Heart left ventricle (tissue), 16 donors: ENCODE data around the gene STARD6. TPM values are rescaled to one million over a fixed set of nuclear protein-coding genes. Genes with fewer than 3 reads are reported as not detected.
"Not testable (repeated sequence)": the region's sequence is repeated elsewhere in the genome, so short reads cannot be mapped to it uniquely, and the experiment has no call there.

Experiments used
- ATAC-seq, 4 donors: fragments of 200-7000 bp; cut with Tn5 transposase; one replicate each; pipeline ENCODE4 v1.9.1; 2020 to 2022; ENCODE audit warnings: moderate library complexity in 4 of 4, mild to moderate bottlenecking in 3 of 4, moderate number of reproducible peaks in 1 of 4
- DNase-seq, 5 donors: peaks; one replicate each; pipeline ENCODE4 v3.0.0-alpha.2; 2020
- H3K27ac ChIP-seq, 12 donors: fragments of 200-600 bp; sonication (generic) in 4 of 12; one replicate each; pipeline versions ENCODE4 v1.5.0 to v1.8.0; 2016 to 2022; ENCODE audit warnings: mild to moderate bottlenecking in 2 of 12
- H3K27me3 ChIP-seq, 9 donors: fragments of 200-600 bp; sonication (generic) in 2 of 9; one replicate each; pipeline versions ENCODE4 v1.5.1 to v1.8.0; 2016 to 2022; ENCODE audit warnings: mild to moderate bottlenecking in 3 of 9
- H3K36me3 ChIP-seq, 9 donors: fragments of 200-600 bp; sonication (generic) in 2 of 9; one replicate each; pipeline versions ENCODE4 v1.5.0 to v1.8.0; 2018 to 2022; ENCODE audit warnings: mild to moderate bottlenecking in 2 of 9
- H3K4me1 ChIP-seq, 12 donors: fragments of 200-600 bp; sonication (generic) in 4 of 12; one replicate each; pipeline versions ENCODE4 v1.5.0 to v1.8.0; 2016 to 2022; ENCODE audit warnings: mild to moderate bottlenecking in 3 of 12
- H3K4me3 ChIP-seq, 12 donors: fragments of 200-600 bp; sonication (generic) in 4 of 12; one replicate each; pipeline versions ENCODE4 v1.5.0 to v1.8.0; 2017 to 2022; ENCODE audit warnings: mild to moderate bottlenecking in 9 of 12, moderate library complexity in 4 of 12
- H3K9me3 ChIP-seq, 12 donors: fragments of 200-600 bp; sonication (generic) in 4 of 12; one replicate each; pipeline versions ENCODE4 v1.5.0 to v1.8.0; 2016 to 2022; ENCODE audit warnings: mild to moderate bottlenecking in 1 of 12
- CTCF ChIP-seq, 12 donors: fragments of 200-600 bp; sonication (generic) in 4 of 12; IDR thresholded peaks; one replicate each; pipeline versions ENCODE4 v1.5.0 to v1.8.0; 2018 to 2022; ENCODE audit warnings: antibody characterized with exemption in 12 of 12, mild to moderate bottlenecking in 5 of 12
- POLR2A ChIP-seq, 2 donors: fragments of 450-650 bp; IDR thresholded peaks; one replicate each; pipeline ENCODE4 v1.6.1; 2017; ENCODE audit warnings: antibody characterized with exemption in 2 of 2, mild to moderate bottlenecking in 2 of 2, moderate library complexity in 2 of 2
- WGBS, 4 donors: extraction: QIAGEN DNeasy Blood & Tissue Kit in 2 of 4; methylation state at CpG; one replicate each; pipeline versions ENCODE4 v1.1.5 to v1.1.7; 2013 to 2018; 5-methylcytosine and 5-hydroxymethylcytosine counted together
- intact Hi-C, 10 donors: fragments of 100-400 bp; cut with DNase I; formaldehyde crosslinking; loops; one replicate each; pipeline versions ENCODE4 v1.11.1 to v1.14.2; 2022
- polyA plus RNA-seq, 2 donors: library from polyadenylated mRNA; stranded (reverse); fragments of 200-250 nt; gene quantifications; one replicate each; pipeline ENCODE4 v1.2.3, GENCODE V29; 2013
- total RNA-seq, 9 donors: library from RNA; depleted of rRNA in 2 of 9; stranded (reverse); fragments of >200 nt in 2 of 9; fragmentation: NEBNext Ultra II Directional in 3 of 9; extraction: Animal tissue kit (Norgen Biotek cat#: 25700) in 3 of 9; gene quantifications; one replicate each; pipeline versions ENCODE4 v1.1.0 to v1.2.4, GENCODE V29; 2016 to 2023
- donor health status: ischemic (EF 13 %, LVEDD 7.1; RV severe dilation, severe dysfunction).
- donor health status: healthy with polysubstance abuse.
- donor health status: DM: no; HTN: yes; CAD: no.
- donor health status: DM: no; HTN: no; CAD: no.
- donor health status: ischemic (EF 25% LVEDD 6.9; RV normal size, moderate dysfunction).
- donor health status: ischemic (EF 25% LVEDD 5.7; RV mildly dilated, moderate dysfunction).
- donor health status: healthy.
- donor health status: DM: yes; HTN: yes; CAD: no.
- donor health status: ischemic (EF 35%, LVEDD 5.7; RV mildly dilated, moderate dysfunction).
- donor health status: nonischemic (EF 11% LVEDD 7.7; RV severe dilation, severe dysfunction).
- donor health status: DM: yes; HTN: yes; CAD: no.
- donor health status: PGD.
- donor health status: ischemic (EF 29% LVEDD 5.4; RV normal size, mild dysfunction).
- donor health status: nonischemic (EF 23%, LVEDD 6.1; RV moderate dilation, normal function).

STARD6 gene
- total and polyA plus RNA-seq, 11 donors = not detected

- no peaks in the 10 kb centered on the region for H3K36me3 ChIP-seq
- ATAC-seq = no peak
- no peaks in the 10 kb centered on the region for H3K9me3 ChIP-seq
- intact Hi-C loops = no loop called here
- H3K4me3 ChIP-seq = no peak overlapping the region
- TF ChIP-seq CTCF (IDR thresholded peaks at IDR 0.05) (no peak), POLR2A (IDR thresholded peaks at IDR 0.05) (no peak)
- H3K27me3 ChIP-seq = peaks cover 0 to 5% (median 0%) of the 10 kb centered on the region in 9 donors
- H3K4me1 ChIP-seq = peaks cover 0 to 10% (median 0%) of the 10 kb centered on the region in 12 donors
- H3K27ac ChIP-seq = no peak overlapping the region
- DNase-seq = no peak
- whole genome bisulfite sequencing, 4 donors = 53 to 61% (median 58%) methylated on average over 6 of the region's 6 CpGs
Measured at GRCh38 chr18:54388203-54389142, 30.8 kb upstream of the STARD6 start.

GRCh38 chr18:54387631-54388030 lies 30.0 kb upstream of the STARD6 start:
- no peak overlapping the region for H3K27ac ChIP-seq
- H3K36me3 ChIP-seq = no peaks in the 10 kb centered on the region
- H3K4me3 ChIP-seq = no peak overlapping the region
- no peaks in the 10 kb centered on the region for H3K9me3 ChIP-seq
- H3K4me1 ChIP-seq = peaks cover 0 to 10% (median 0%) of the 10 kb centered on the region in 12 donors
- WGBS, 4 donors = 67 to 89% (median 83%) methylated on average over 3 of the region's 3 CpGs
- DNase-seq = no peak
- H3K27me3 ChIP-seq = peaks cover 0 to 5% (median 0%) of the 10 kb centered on the region in 9 donors
- no peak for TF ChIP-seq CTCF (IDR thresholded peaks at IDR 0.05)
- TF ChIP-seq POLR2A (IDR thresholded peaks at IDR 0.05) = no peak
- no peak for ATAC-seq
- intact Hi-C loops = no loop called here

- H3K4me3 ChIP-seq, intact Hi-C loops, H3K27me3 ChIP-seq, H3K36me3 ChIP-seq, DNase-seq, ATAC-seq, H3K4me1 ChIP-seq, H3K27ac ChIP-seq, H3K9me3 ChIP-seq: not testable (repeated sequence)
- WGBS, 4 donors = 96 to 97% (median 96%) methylated on average over 23 of the region's 23 CpGs
Measured at GRCh38 chr18:54386800-54387495, 29.3 kb upstream of the STARD6 start.

GRCh38 chr18:54386043-54386442 lies 28.4 kb upstream of the STARD6 start:
- TF ChIP-seq CTCF (IDR thresholded peaks at IDR 0.05) = no peak
- no peak for TF ChIP-seq POLR2A (IDR thresholded peaks at IDR 0.05)
- Histone ChIP-seq H3K4me3 (no peak overlapping the region), H3K9me3 (no peaks in the 10 kb centered on the region), H3K36me3 (no peaks in the 10 kb centered on the region), H3K27ac (no peak overlapping the region), H3K27me3 (peaks cover 0 to 5% (median 0%) of the 10 kb centered on the region in 9 donors), H3K4me1 (peaks cover 0 to 10% (median 0%) of the 10 kb centered on the region in 12 donors)
- no peak for DNase-seq
- intact Hi-C loops = no loop called here
- ATAC-seq = no peak
- 51 to 99% (median 79%) methylated on average over 4 of the region's 4 CpGs for WGBS, 4 donors
